GM12878 (cell line): Measurements from ENCODE around the gene ZNF396. TPM values are rescaled to one million over a fixed set of nuclear protein-coding genes. Genes with fewer than 3 reads are reported as not detected.

Experiments used
- ATAC-seq: fragments of 200-7000 bp; cut with Tn5 transposase; 3 replicates; pipeline ENCODE4 v1.9.1; 2020; ENCODE audit warnings: mild to moderate bottlenecking, moderate library complexity
- BruUV-seq: library from RNA; stranded (reverse); fragments of 400-500 nt; replicated peaks from 2 replicates; lab custom pipeline; 2021; lab: Mats Ljungman, UMichigan
- CTCF ChIA-PET: fragments of 300-600 bp; sonication (Branson Sonifier 250); formaldehyde crosslinking; extraction: SDS; loops from one replicate; lab custom pipeline; 2021; ENCODE audit warnings: inconsistent platforms; lab: Yijun Ruan, JAX
- POLR2A ChIA-PET: fragments of 350-600 bp; formaldehyde crosslinking; extraction: SDS; loops from one replicate; lab custom pipeline; 2021; ENCODE audit warnings: inconsistent platforms; lab: Charles Lee
- RAD21 ChIA-PET: fragments of 300-600 bp; sonication (Branson Sonifier 250); formaldehyde crosslinking; loops from one replicate; lab custom pipeline; 2023; ENCODE audit warnings: antibody characterized with exemption; ENCODE audit not compliant: unreplicated experiment; lab: Charles Lee
- SMC1A ChIA-PET: fragments of 300-600 bp; sonication (Branson Sonifier 250); formaldehyde crosslinking; loops from one replicate; lab custom pipeline; 2023; ENCODE audit not compliant: unreplicated experiment, uncharacterized antibody; lab: Charles Lee
- DNase-seq: peaks from one replicate; pipeline ENCODE4 v3.0.0-alpha.2; 2011; ENCODE audit warnings: low read depth, low spot score
- FAIRE-seq: peaks from 3 replicates; lab custom pipeline; 2011; peaks lifted over from hg19 to GRCh38; lab: Jason Lieb, UNC
- H2AFZ ChIP-seq: 2 replicates; pipeline ENCODE4 v1.6.0; 2011; ENCODE audit warnings: low read depth, low read length, control low read depth; ENCODE audit not compliant: control insufficient read depth
- H3K27ac ChIP-seq: 2 replicates; pipeline ENCODE4 v1.5.1; 2011; ENCODE audit warnings: control low read depth; ENCODE audit not compliant: control insufficient read depth, insufficient read depth
- H3K27me3 ChIP-seq, 2 experiments: replicated peaks in 1 of 2; 2 replicates each; pipeline versions ENCODE4 v1.6.0 to v1.6.1; 2011; ENCODE audit warnings: low read length in 1 of 2; ENCODE audit not compliant: control insufficient read depth in 2 of 2, insufficient read depth in 2 of 2
- H3K36me3 ChIP-seq, 2 experiments: 2 replicates each; pipeline ENCODE4 v1.5.1; 2011; ENCODE audit warnings: low read length in 1 of 2; ENCODE audit not compliant: control insufficient read depth in 2 of 2, insufficient read depth in 2 of 2
- H3K4me1 ChIP-seq: 2 replicates; pipeline ENCODE4 v1.6.1; 2011; ENCODE audit warnings: mild to moderate bottlenecking, low read length, moderate library complexity, mixed read lengths; ENCODE audit not compliant: control insufficient read depth, insufficient read depth
- H3K4me2 ChIP-seq: 2 replicates; pipeline ENCODE4 v1.6.0; 2011; ENCODE audit warnings: control low read depth; ENCODE audit not compliant: control insufficient read depth, insufficient read depth
- H3K4me3 ChIP-seq: fragments of 200-600 bp; sonication (generic); 2 replicates; pipeline ENCODE4 v1.5.1; 2016
- H3K79me2 ChIP-seq: 2 replicates; pipeline ENCODE4 v1.6.0; 2011; ENCODE audit warnings: low read length; ENCODE audit not compliant: control insufficient read depth, insufficient read depth
- H3K9ac ChIP-seq: 2 replicates; pipeline ENCODE4 v1.8.0; 2011; ENCODE audit warnings: low read length, control low read depth, mixed read lengths; ENCODE audit not compliant: control insufficient read depth, insufficient read depth
- H3K9me3 ChIP-seq: replicated peaks from 3 replicates; pipeline ENCODE4 v1.5.1; 2011; ENCODE audit warnings: mild to moderate bottlenecking, low read length; ENCODE audit not compliant: control insufficient read depth, insufficient read depth
- H4K20me1 ChIP-seq: 2 replicates; pipeline ENCODE4 v1.6.0; 2011; ENCODE audit not compliant: control insufficient read depth, insufficient read depth
- BHLHE40 ChIP-seq, 2 experiments: fragments of 450-650 bp in 1 of 2; IDR thresholded peaks; 2 replicates each; pipeline ENCODE4 v1.6.1; 2011 to 2017; ENCODE audit warnings: low read depth in 2 of 2, borderline replicate concordance in 1 of 2, improper control_type of control experiment in 1 of 2, low read length in 1 of 2, mild to moderate bottlenecking in 1 of 2
- ETV6 ChIP-seq, 2 experiments: fragments of 450-650 bp in 1 of 2; IDR thresholded peaks in 1 of 2; conservative IDR thresholded peaks in 1 of 2; 2 replicates each; pipeline ENCODE4 v1.6.1; 2014; ENCODE audit warnings: antibody characterized with exemption in 1 of 2, borderline replicate concordance in 1 of 2, low read depth in 1 of 2, mild to moderate bottlenecking in 1 of 2, moderate library complexity in 1 of 2
- KLF5 ChIP-seq: fragments of 450-650 bp; IDR thresholded peaks from 2 replicates; pipeline ENCODE4 v1.6.1; 2014; ENCODE audit warnings: mild to moderate bottlenecking; ENCODE audit not compliant: partially characterized antibody
- MAX ChIP-seq: IDR thresholded peaks from 2 replicates; pipeline ENCODE4 v1.6.1; 2012; ENCODE audit warnings: low read depth, low read length, improper control_type of control experiment
- PML ChIP-seq: IDR thresholded peaks from 2 replicates; pipeline ENCODE4 v1.6.1; 2012; ENCODE audit warnings: low read length, inconsistent platforms
- POLR2A ChIP-seq: IDR thresholded peaks from 2 replicates; pipeline ENCODE4 v1.6.1; 2011; ENCODE audit warnings: low read depth, mild to moderate bottlenecking, low read length
- TARDBP ChIP-seq: IDR thresholded peaks from 2 replicates; pipeline ENCODE4 v1.6.1; 2016; ENCODE audit warnings: borderline replicate concordance
- USF2 ChIP-seq: IDR thresholded peaks from 2 replicates; pipeline ENCODE4 v1.6.1; 2011; ENCODE audit warnings: low read depth, low read length, improper control_type of control experiment, borderline replicate concordance
- ZZZ3 ChIP-seq: IDR thresholded peaks from 2 replicates; pipeline ENCODE4 v1.6.1; 2011; ENCODE audit warnings: low read depth; ENCODE audit not compliant: control insufficient read depth, insufficient read length
- WGBS: methylation state at CpG from one replicate; pipeline ENCODE4 v1.1.6; 2016; ENCODE audit warnings: low lambda C conversion rate; ENCODE audit not compliant: insufficient replicate concordance, insufficient coverage; ENCODE audit errors: missing lambda C conversion rate; 5-methylcytosine and 5-hydroxymethylcytosine counted together
- in situ Hi-C: fragments of 300-500 bp; cut with MboI; formaldehyde crosslinking; loops from 9 replicates; pipeline ENCODE4 v1.14.3; 2018; ENCODE audit warnings: mixed read lengths
- intact Hi-C: fragments of 100-400 bp; cut with micrococcal nuclease; formaldehyde crosslinking; loops from one replicate; pipeline ENCODE4 v1.14.2; 2022; ENCODE audit not compliant: unreplicated experiment
- polyA plus RNA-seq, 11 experiments: library from polyadenylated mRNA; depleted of rRNA in 4 of 11; unstranded in 6 of 11; stranded (reverse) in 5 of 11; fragments of >200 nt; fragmentation: Nextera tagmentation in 4 of 11; fragmentation: Illumina TruSeq in 1 of 11; extraction: Ambion mirVana in 4 of 11; extraction: Trizol in 1 of 11; gene quantifications; 1 replicate in 1 of 11; 2 replicates in 10 of 11; pipeline versions ENCODE4 v1.2.1 to v1.2.3, GENCODE V29; 2011 to 2016; ENCODE audit warnings: inconsistent platforms in 2 of 11, missing spikeins in 2 of 11, low read depth in 1 of 11
- total RNA-seq, 4 experiments: library from RNA; depleted of rRNA in 3 of 4; stranded (reverse); fragments of >200 nt in 3 of 4; fragmentation: Illumina TruSeq in 1 of 4; extraction: Trizol in 1 of 4; gene quantifications; 2 replicates each; pipeline versions ENCODE4 v1.2.1 to v1.2.3, GENCODE V29; 2013 to 2021
- TF ChIP-seq, protein P1 (sequence below): fragments of 450-650 bp; IDR thresholded peaks from 2 replicates; pipeline ENCODE4 v1.6.1; 2017; ENCODE audit warnings: antibody characterized with exemption, mild to moderate bottlenecking, moderate library complexity
- TF ChIP-seq, protein P2 (sequence below): IDR thresholded peaks from 2 replicates; pipeline ENCODE4 v1.6.1; 2012; ENCODE audit warnings: low read depth, low read length, improper control_type of control experiment
- TF ChIP-seq, protein P3 (sequence below): IDR thresholded peaks from 2 replicates; pipeline ENCODE4 v1.6.1; 2011; ENCODE audit warnings: mild to moderate bottlenecking, low read depth, low read length, moderate library complexity; ENCODE audit not compliant: insufficient replicate concordance
- TF ChIP-seq, protein P4 (sequence below): fragments of 450-650 bp; IDR thresholded peaks from 2 replicates; pipeline ENCODE4 v1.6.1; 2016; ENCODE audit warnings: mild to moderate bottlenecking

The ZNF396 gene
- total and polyA plus RNA-seq, 10 of the 15 experiments (the other 5 are each of a cell fraction or from before 2014, with no cell fraction given) = 0.14 to 0.79 (median 0.47) TPM

- TF ChIP-seq ETV6 (conservative IDR thresholded peaks at IDR 0.05 in 1 of 2, IDR thresholded peaks at IDR 0.05 in 1 of 2; ENCODE audit: borderline replicate concordance in 1 of 2, low read depth in 1 of 2) (no peak), TARDBP (no peak)
- TF ChIP-seq, protein P1, sequence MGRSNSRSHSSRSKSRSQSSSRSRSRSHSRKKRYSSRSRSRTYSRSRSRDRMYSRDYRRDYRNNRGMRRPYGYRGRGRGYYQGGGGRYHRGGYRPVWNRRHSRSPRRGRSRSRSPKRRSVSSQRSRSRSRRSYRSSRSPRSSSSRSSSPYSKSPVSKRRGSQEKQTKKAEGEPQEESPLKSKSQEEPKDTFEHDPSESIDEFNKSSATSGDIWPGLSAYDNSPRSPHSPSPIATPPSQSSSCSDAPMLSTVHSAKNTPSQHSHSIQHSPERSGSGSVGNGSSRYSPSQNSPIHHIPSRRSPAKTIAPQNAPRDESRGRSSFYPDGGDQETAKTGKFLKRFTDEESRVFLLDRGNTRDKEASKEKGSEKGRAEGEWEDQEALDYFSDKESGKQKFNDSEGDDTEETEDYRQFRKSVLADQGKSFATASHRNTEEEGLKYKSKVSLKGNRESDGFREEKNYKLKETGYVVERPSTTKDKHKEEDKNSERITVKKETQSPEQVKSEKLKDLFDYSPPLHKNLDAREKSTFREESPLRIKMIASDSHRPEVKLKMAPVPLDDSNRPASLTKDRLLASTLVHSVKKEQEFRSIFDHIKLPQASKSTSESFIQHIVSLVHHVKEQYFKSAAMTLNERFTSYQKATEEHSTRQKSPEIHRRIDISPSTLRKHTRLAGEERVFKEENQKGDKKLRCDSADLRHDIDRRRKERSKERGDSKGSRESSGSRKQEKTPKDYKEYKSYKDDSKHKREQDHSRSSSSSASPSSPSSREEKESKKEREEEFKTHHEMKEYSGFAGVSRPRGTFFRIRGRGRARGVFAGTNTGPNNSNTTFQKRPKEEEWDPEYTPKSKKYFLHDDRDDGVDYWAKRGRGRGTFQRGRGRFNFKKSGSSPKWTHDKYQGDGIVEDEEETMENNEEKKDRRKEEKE = no peak
- TF ChIP-seq, all 136 proteins: peak for 0
These were observed 2.4 kb downstream of the ZNF396 start (continued) for GRCh38 chr18:35374708-35375107.

- no peak overlapping the region for H2AFZ ChIP-seq
- H3K79me2 ChIP-seq = no peaks in the 10 kb centered on the region
- H3K9ac ChIP-seq = no peak overlapping the region
- intact Hi-C loops (no loop called here), in situ Hi-C loops (no loop called here)
- ChIA-PET POLR2A (no interaction called here), CTCF (no interaction called here), RAD21 (no interaction called here), SMC1A (interaction anchor here (1.8 kb wide), 1 partner anchor 29 kb away, joined by 4 read pairs; no protein-coding TSS in a partner anchor)
- no peaks in the 10 kb centered on the region for H4K20me1 ChIP-seq
- WGBS = 0% methylated on average over 1 of the region's 1 CpG
- no peak overlapping the region for H3K27ac ChIP-seq
- no peaks in the 10 kb centered on the region for H3K36me3 ChIP-seq
- no peaks in the 10 kb centered on the region for H3K27me3 ChIP-seq
- H3K4me2 ChIP-seq = no peak overlapping the region
- no peak for DNase-seq
- FAIRE-seq = no peak
- no peak for ATAC-seq
- H3K4me3 ChIP-seq = no peak overlapping the region
- no peaks in the 10 kb centered on the region for H3K4me1 ChIP-seq
- BruUV-seq = no TSS peak
- no peaks in the 10 kb centered on the region for H3K9me3 ChIP-seq
- TF ChIP-seq, protein P2, sequence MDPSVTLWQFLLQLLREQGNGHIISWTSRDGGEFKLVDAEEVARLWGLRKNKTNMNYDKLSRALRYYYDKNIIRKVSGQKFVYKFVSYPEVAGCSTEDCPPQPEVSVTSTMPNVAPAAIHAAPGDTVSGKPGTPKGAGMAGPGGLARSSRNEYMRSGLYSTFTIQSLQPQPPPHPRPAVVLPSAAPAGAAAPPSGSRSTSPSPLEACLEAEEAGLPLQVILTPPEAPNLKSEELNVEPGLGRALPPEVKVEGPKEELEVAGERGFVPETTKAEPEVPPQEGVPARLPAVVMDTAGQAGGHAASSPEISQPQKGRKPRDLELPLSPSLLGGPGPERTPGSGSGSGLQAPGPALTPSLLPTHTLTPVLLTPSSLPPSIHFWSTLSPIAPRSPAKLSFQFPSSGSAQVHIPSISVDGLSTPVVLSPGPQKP = no peak
- TF ChIP-seq USF2 (no peak), KLF5 (no peak), POLR2A (no peak), BHLHE40 (IDR thresholded peaks at IDR 0.05; ENCODE audit: borderline replicate concordance in 1 of 2, low read depth in 2 of 2, low read length in 1 of 2) (no peak), PML (no peak), ZZZ3 (no peak), TARDBP (no peak), MAX (no peak)
- TF ChIP-seq, protein P3, sequence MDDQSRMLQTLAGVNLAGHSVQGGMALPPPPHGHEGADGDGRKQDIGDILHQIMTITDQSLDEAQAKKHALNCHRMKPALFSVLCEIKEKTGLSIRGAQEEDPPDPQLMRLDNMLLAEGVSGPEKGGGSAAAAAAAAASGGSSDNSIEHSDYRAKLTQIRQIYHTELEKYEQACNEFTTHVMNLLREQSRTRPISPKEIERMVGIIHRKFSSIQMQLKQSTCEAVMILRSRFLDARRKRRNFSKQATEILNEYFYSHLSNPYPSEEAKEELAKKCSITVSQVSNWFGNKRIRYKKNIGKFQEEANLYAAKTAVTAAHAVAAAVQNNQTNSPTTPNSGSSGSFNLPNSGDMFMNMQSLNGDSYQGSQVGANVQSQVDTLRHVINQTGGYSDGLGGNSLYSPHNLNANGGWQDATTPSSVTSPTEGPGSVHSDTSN = no peak
- TF ChIP-seq, protein P4, sequence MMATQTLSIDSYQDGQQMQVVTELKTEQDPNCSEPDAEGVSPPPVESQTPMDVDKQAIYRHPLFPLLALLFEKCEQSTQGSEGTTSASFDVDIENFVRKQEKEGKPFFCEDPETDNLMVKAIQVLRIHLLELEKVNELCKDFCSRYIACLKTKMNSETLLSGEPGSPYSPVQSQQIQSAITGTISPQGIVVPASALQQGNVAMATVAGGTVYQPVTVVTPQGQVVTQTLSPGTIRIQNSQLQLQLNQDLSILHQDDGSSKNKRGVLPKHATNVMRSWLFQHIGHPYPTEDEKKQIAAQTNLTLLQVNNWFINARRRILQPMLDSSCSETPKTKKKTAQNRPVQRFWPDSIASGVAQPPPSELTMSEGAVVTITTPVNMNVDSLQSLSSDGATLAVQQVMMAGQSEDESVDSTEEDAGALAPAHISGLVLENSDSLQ = no peak
These were observed 5.5 kb downstream of the ZNF396 start for GRCh38 chr18:35371412-35372195.
